ENCODE measurements around the gene PIGU. TPM values are rescaled to one million over a fixed set of nuclear protein-coding genes. Genes with fewer than 3 reads are reported as not detected.

The PIGU gene
- total and polyA plus RNA-seq, 2 of the 13 experiments (the other 11 are each of a cell fraction or from before 2014, with no cell fraction given): 45.5 to 231 TPM

DNA sequence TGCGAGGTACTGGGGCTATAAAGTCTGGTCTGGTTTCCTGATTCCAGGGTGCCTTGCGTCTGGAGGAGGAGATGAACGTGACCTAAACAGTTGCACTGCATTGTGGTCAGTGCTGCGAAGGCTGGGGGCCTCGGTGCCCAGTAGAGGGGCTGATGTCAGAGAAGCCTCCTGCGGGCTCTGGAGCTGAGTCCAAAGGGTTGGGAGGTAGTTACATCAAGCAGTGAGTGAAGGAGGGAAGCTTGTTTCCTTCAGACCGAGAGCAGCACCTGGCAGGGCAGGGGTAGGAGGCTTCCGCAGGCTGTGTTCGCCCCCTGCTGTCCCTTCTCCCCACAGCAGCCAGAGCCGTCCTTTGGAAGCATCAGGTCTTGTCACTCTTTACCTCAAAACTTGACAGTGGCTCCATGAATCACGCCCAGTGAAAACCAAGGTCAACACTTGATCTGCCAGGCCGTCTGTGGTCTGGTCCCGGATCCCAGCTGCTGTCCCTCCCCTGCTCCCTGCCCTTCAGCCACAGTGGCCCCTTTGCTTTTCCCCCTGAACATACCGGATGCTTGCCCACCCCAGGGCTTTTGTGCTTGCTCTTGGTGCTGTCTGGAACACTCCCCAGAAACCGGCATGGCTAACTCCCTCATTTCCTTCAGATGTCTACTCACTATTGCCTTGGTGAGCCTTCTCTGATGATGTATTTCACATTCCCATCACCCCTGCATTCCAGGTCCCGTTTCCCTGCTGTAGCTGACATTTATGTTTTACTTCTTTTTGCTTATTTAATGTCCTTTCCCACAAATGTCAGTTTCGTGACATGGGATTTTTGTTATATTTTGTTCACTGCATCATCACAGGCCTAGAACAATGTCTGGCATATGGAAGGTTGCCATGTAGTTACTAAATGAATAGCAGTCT lies 153.7 kb downstream of the PIGU start (continued):
- TF ChIP-seq, protein P1, sequence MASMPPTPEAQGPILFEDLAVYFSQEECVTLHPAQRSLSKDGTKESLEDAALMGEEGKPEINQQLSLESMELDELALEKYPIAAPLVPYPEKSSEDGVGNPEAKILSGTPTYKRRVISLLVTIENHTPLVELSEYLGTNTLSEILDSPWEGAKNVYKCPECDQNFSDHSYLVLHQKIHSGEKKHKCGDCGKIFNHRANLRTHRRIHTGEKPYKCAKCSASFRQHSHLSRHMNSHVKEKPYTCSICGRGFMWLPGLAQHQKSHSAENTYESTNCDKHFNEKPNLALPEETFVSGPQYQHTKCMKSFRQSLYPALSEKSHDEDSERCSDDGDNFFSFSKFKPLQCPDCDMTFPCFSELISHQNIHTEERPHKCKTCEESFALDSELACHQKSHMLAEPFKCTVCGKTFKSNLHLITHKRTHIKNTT (CRISPR knock-in tag; IDR thresholded peaks at IDR 0.05): no peak
- peak; percentile 63; the same call in 1 of the 2 replicates for TF ChIP-seq SP4 (CRISPR knock-in tag; IDR thresholded peaks at IDR 0.05)
- TF ChIP-seq KDM1A (CRISPR knock-in tag; IDR thresholded peaks at IDR 0.05): no peak
- TF ChIP-seq RARA (CRISPR knock-in tag; IDR thresholded peaks at IDR 0.05): peak; percentile 60; the same call in 1 of the 2 replicates
- no peak; the same call in 1 of the 2 replicates for TF ChIP-seq KLF15 (CRISPR knock-in tag; IDR thresholded peaks at IDR 0.05; ENCODE audit: borderline replicate concordance)
- TF ChIP-seq, protein P2, sequence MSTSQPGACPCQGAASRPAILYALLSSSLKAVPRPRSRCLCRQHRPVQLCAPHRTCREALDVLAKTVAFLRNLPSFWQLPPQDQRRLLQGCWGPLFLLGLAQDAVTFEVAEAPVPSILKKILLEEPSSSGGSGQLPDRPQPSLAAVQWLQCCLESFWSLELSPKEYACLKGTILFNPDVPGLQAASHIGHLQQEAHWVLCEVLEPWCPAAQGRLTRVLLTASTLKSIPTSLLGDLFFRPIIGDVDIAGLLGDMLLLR (CRISPR knock-in tag; IDR thresholded peaks at IDR 0.05): no peak; the same call in 1 of the 2 replicates
- no peak; the same call in 1 of the 2 replicates for TF ChIP-seq ZNF83 (CRISPR knock-in tag; IDR thresholded peaks at IDR 0.05; ENCODE audit: borderline replicate concordance)
- TF ChIP-seq HCFC1 (IDR thresholded peaks at IDR 0.05; ENCODE audit: low read depth, low read length): peak; percentile 34; the same call in 1 of the 2 replicates
- TF ChIP-seq, protein P3, sequence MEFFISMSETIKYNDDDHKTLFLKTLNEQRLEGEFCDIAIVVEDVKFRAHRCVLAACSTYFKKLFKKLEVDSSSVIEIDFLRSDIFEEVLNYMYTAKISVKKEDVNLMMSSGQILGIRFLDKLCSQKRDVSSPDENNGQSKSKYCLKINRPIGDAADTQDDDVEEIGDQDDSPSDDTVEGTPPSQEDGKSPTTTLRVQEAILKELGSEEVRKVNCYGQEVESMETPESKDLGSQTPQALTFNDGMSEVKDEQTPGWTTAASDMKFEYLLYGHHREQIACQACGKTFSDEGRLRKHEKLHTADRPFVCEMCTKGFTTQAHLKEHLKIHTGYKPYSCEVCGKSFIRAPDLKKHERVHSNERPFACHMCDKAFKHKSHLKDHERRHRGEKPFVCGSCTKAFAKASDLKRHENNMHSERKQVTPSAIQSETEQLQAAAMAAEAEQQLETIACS (CRISPR knock-in tag; IDR thresholded peaks at IDR 0.05): no peak
- TF ChIP-seq SUZ12 (IDR thresholded peaks at IDR 0.05; ENCODE audit: low read depth, low read length): no peak
- TF ChIP-seq ZNF354B (CRISPR knock-in tag; IDR thresholded peaks at IDR 0.05): no peak
- TF ChIP-seq, protein P4, sequence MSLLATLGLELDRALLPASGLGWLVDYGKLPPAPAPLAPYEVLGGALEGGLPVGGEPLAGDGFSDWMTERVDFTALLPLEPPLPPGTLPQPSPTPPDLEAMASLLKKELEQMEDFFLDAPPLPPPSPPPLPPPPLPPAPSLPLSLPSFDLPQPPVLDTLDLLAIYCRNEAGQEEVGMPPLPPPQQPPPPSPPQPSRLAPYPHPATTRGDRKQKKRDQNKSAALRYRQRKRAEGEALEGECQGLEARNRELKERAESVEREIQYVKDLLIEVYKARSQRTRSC (CRISPR knock-in tag; IDR thresholded peaks at IDR 0.05; ENCODE audit: low read depth): no peak
- peak; percentile 49; the same call in 1 of the 2 replicates for TF ChIP-seq GATAD1 (CRISPR knock-in tag; IDR thresholded peaks at IDR 0.05)
- no peak; the same call in 1 of the 2 replicates for TF ChIP-seq HMG20A (CRISPR knock-in tag; IDR thresholded peaks at IDR 0.05; ENCODE audit: borderline replicate concordance)
- no peak for TF ChIP-seq ARHGAP35 (CRISPR knock-in tag; IDR thresholded peaks at IDR 0.05; ENCODE audit: borderline replicate concordance)
- peak; percentile 11; the same call in 1 of the 2 replicates for TF ChIP-seq ZFX (CRISPR knock-in tag; IDR thresholded peaks at IDR 0.05; ENCODE audit: low read depth)
- TF ChIP-seq NFIC (IDR thresholded peaks at IDR 0.05; ENCODE audit: low read length): no peak
- no peak for TF ChIP-seq YEATS2 (CRISPR knock-in tag; IDR thresholded peaks at IDR 0.05; ENCODE audit: borderline replicate concordance)
- TF ChIP-seq, protein P5, sequence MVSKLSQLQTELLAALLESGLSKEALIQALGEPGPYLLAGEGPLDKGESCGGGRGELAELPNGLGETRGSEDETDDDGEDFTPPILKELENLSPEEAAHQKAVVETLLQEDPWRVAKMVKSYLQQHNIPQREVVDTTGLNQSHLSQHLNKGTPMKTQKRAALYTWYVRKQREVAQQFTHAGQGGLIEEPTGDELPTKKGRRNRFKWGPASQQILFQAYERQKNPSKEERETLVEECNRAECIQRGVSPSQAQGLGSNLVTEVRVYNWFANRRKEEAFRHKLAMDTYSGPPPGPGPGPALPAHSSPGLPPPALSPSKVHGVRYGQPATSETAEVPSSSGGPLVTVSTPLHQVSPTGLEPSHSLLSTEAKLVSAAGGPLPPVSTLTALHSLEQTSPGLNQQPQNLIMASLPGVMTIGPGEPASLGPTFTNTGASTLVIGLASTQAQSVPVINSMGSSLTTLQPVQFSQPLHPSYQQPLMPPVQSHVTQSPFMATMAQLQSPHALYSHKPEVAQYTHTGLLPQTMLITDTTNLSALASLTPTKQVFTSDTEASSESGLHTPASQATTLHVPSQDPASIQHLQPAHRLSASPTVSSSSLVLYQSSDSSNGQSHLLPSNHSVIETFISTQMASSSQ (IDR thresholded peaks at IDR 0.05; ENCODE audit: low read depth): no peak
- TF ChIP-seq, protein P5 (CRISPR knock-in tag; IDR thresholded peaks at IDR 0.05; ENCODE audit: borderline replicate concordance): no peak
